B cell (primary cell): ENCODE data around the gene PRM1. TPM values are rescaled to one million over a fixed set of nuclear protein-coding genes. Genes with fewer than 3 reads are reported as not detected.

Experiments
- ATAC-seq: fragments of 200-7000 bp; cut with Tn5 transposase; one replicate; pipeline ENCODE4 v1.10.0; 2021; ENCODE audit warnings: low read depth, mild to moderate bottlenecking, moderate number of reproducible peaks, moderate library complexity
- CTCF ChIA-PET: fragments of 350-600 bp; sonication (Branson Sonifier 250); formaldehyde crosslinking; loops from one replicate; lab custom pipeline; 2021; ENCODE audit warnings: antibody characterized with exemption, inconsistent platforms; lab: Charles Lee
- POLR2A ChIA-PET: fragments of 350-600 bp; sonication (Branson Sonifier 250); formaldehyde crosslinking; loops from one replicate; lab custom pipeline; 2021; ENCODE audit warnings: antibody characterized with exemption; lab: Charles Lee
- DNase-seq: peaks from one replicate; pipeline ENCODE4 v3.0.0; 2013
- H2AFZ ChIP-seq: 2 replicates; pipeline ENCODE4 v1.6.1; 2012; ENCODE audit warnings: mild to moderate bottlenecking, low read depth, low read length; ENCODE audit not compliant: insufficient read depth, poor library complexity, severe bottlenecking
- H3K27ac ChIP-seq, 2 donors: 1 replicate in 1 of 2; 2 replicates in 1 of 2; pipeline ENCODE4 v1.5.1; 2012 to 2013; ENCODE audit warnings: low read length in 2 of 2, mild to moderate bottlenecking in 2 of 2, moderate library complexity in 1 of 2
- H3K27me3 ChIP-seq, 4 experiments: fragments of 200-600 bp in 1 of 4; sonication (generic) in 1 of 4; replicated peaks in 1 of 4; 1 replicate in 2 of 4; 2 replicates in 2 of 4; pipeline versions ENCODE4 v1.6.1 to v1.7.0; 2013 to 2016; ENCODE audit warnings: low read length in 3 of 4, mild to moderate bottlenecking in 2 of 4, mixed read lengths in 1 of 4, moderate library complexity in 1 of 4; ENCODE audit not compliant: insufficient read depth in 4 of 4, control insufficient read depth in 3 of 4; ENCODE audit errors: control extremely low read depth in 1 of 4
- H3K36me3 ChIP-seq, 2 experiments: replicated peaks in 1 of 2; 1 replicate in 1 of 2; 2 replicates in 1 of 2; pipeline versions ENCODE4 v1.6.1 to v1.7.1; 2013; ENCODE audit warnings: low read length in 1 of 2; ENCODE audit not compliant: insufficient read depth in 2 of 2, control insufficient read depth in 1 of 2; ENCODE audit errors: control extremely low read depth in 1 of 2, extremely low read depth in 1 of 2
- H3K4me1 ChIP-seq, 2 donors: fragments of 200-600 bp in 1 of 2; sonication (generic) in 1 of 2; 1 replicate in 1 of 2; 2 replicates in 1 of 2; pipeline versions ENCODE4 v1.5.1 to v1.6.1; 2013 to 2017; ENCODE audit warnings: low read length in 2 of 2; ENCODE audit not compliant: control insufficient read depth in 2 of 2, insufficient read depth in 2 of 2
- H3K4me2 ChIP-seq: replicated peaks from 2 replicates; pipeline ENCODE3; 2012; ENCODE audit warnings: mild to moderate bottlenecking, low read depth, low read length; ENCODE audit not compliant: poor library complexity, severe bottlenecking
- H3K4me3 ChIP-seq, 5 experiments: fragments of 200-600 bp in 1 of 5; sonication (generic) in 1 of 5; 1 replicate in 3 of 5; 2 replicates in 2 of 5; pipeline versions ENCODE4 v1.5.1 to v1.7.0; 2011 to 2016; ENCODE audit warnings: low read length in 4 of 5, mild to moderate bottlenecking in 4 of 5, low read depth in 2 of 5, control low read depth in 1 of 5, moderate library complexity in 1 of 5; ENCODE audit not compliant: insufficient read depth in 1 of 5; ENCODE audit errors: control extremely low read depth in 1 of 5, extremely low read depth in 1 of 5
- H3K79me2 ChIP-seq: fragments of 200-600 bp; sonication (generic); one replicate; pipeline ENCODE4 v1.6.0; 2016; ENCODE audit warnings: low read length; ENCODE audit not compliant: control insufficient read depth, insufficient read depth
- H3K9ac ChIP-seq: fragments of 200-600 bp; sonication (generic); 2 replicates; pipeline ENCODE4 v1.6.1; 2017; ENCODE audit warnings: mild to moderate bottlenecking, low read length, moderate library complexity
- H3K9me3 ChIP-seq, 3 donors: one replicate each; pipeline versions ENCODE4 v1.6.1 to v1.7.1; 2013; ENCODE audit warnings: low read length in 2 of 3; ENCODE audit not compliant: control insufficient read depth in 2 of 3, insufficient read depth in 1 of 3; ENCODE audit errors: control extremely low read depth in 1 of 3
- H4K20me1 ChIP-seq: 2 replicates; pipeline ENCODE4 v1.6.0; 2012; ENCODE audit warnings: mild to moderate bottlenecking, low read length; ENCODE audit not compliant: insufficient read depth, control insufficient read depth, poor library complexity, severe bottlenecking
- H3K27ac Mint-ChIP-seq: one replicate; pipeline ENCODE4 v1.8.0; 2021; ENCODE audit warnings: mixed read lengths
- H3K27me3 Mint-ChIP-seq: one replicate; pipeline ENCODE4 v1.8.0; 2021; ENCODE audit warnings: mixed read lengths
- H3K4me1 Mint-ChIP-seq: one replicate; pipeline ENCODE4 v1.8.0; 2021; ENCODE audit warnings: mixed read lengths
- H3K4me3 Mint-ChIP-seq: one replicate; pipeline ENCODE4 v1.8.0; 2021; ENCODE audit warnings: mixed read lengths
- H3K9me3 Mint-ChIP-seq: one replicate; pipeline ENCODE4 v1.8.0; 2022; ENCODE audit warnings: mixed read lengths; ENCODE audit not compliant: insufficient read depth
- CTCF ChIP-seq: fragments of 200-600 bp; IDR thresholded peaks from one replicate; pipeline ENCODE4 v1.8.0; 2022; ENCODE audit warnings: antibody characterized with exemption, mild to moderate bottlenecking
- EZH2 ChIP-seq: IDR thresholded peaks from 2 replicates; pipeline ENCODE4 v1.6.1; 2012; ENCODE audit warnings: borderline replicate concordance, low read depth, mild to moderate bottlenecking, moderate library complexity, low read length; ENCODE audit not compliant: insufficient read depth, poor library complexity, severe bottlenecking
- WGBS: methylation state at CpG from one replicate; pipeline ENCODE4 v1.1.5; 2013; ENCODE audit warnings: missing lambda C conversion rate; ENCODE audit not compliant: insufficient coverage; 5-methylcytosine and 5-hydroxymethylcytosine counted together
- intact Hi-C: fragments of 100-400 bp; cut with micrococcal nuclease; formaldehyde crosslinking; loops from one replicate; pipeline ENCODE4 v1.10.0; 2022
- polyA plus RNA-seq: library from polyadenylated mRNA; depleted of rRNA; stranded (reverse); fragments of >200 nt; gene quantifications from 2 replicates; pipeline ENCODE4 v1.2.3, GENCODE V29; 2012
- total RNA-seq, 2 donors: library from RNA; stranded (reverse); fragments of 120-200 nt in 1 of 2; gene quantifications; 1 replicate in 1 of 2; 2 replicates in 1 of 2; pipeline versions ENCODE4 v1.2.3 to v1.2.4, GENCODE V29; 2013 to 2022

PRM1 gene
- total and polyA plus RNA-seq, 2 donors (not counting 1 experiment from before 2014, with no cell fraction given) = not detected

- Mint-ChIP-seq H3K9me3 (no peaks in the 10 kb centered on the region), H3K27me3 (no peaks in the 10 kb centered on the region), H3K4me3 (peak overlapping the region; percentile 71), H3K4me1 (peaks cover 34% of the 10 kb centered on the region), H3K27ac (peak overlapping the region; percentile 68)
- WGBS = 4% methylated on average over 34 of the region's 35 CpGs
- Histone ChIP-seq H3K9me3 (no peaks in the 10 kb centered on the region), H4K20me1 (no peaks in the 10 kb centered on the region), H3K9ac (peak overlapping the region; percentile 57), H3K27ac (peak overlapping the region in 1 of 2 donors; percentile 37), H3K79me2 (no peaks in the 10 kb centered on the region), H3K4me2 (peak overlapping the region; percentile 92), H3K4me3 (peak overlapping the region in 4 of 5 experiments; percentile 17 to 56 (median 42)), H3K27me3 (no peaks in the 10 kb centered on the region), H3K4me1 (peaks cover 16 to 19% of the 10 kb centered on the region in 2 donors), H3K36me3 (no peaks in the 10 kb centered on the region), H2AFZ (peak overlapping the region; percentile 81)
- ChIA-PET POLR2A (interaction anchor here (1.1 kb wide), 1 partner anchor 23 kb away, joined by 3 read pairs; the partner anchor contains the start of gene SOCS1), CTCF (interaction anchor here (0.7 to 2.1 kb wide), 5 partner anchors 8 to 154 kb away, joined by 3 to 9 read pairs (median 3); partner anchors contain the start of gene SOCS1)
- intact Hi-C loops = loop anchor here (2.0 kb wide), 1 partner anchor 20 kb away; no protein-coding TSS in a partner anchor
- DNase-seq (peak; percentile 76), ATAC-seq (peak; percentile 73)
- no peak for TF ChIP-seq CTCF
- no peak for TF ChIP-seq EZH2
Observed at GRCh38 chr16:11232852-11233726, 48.0 kb downstream of the PRM1 start.
